ENCODE measurements around the gene SLC22A23.

DNA sequence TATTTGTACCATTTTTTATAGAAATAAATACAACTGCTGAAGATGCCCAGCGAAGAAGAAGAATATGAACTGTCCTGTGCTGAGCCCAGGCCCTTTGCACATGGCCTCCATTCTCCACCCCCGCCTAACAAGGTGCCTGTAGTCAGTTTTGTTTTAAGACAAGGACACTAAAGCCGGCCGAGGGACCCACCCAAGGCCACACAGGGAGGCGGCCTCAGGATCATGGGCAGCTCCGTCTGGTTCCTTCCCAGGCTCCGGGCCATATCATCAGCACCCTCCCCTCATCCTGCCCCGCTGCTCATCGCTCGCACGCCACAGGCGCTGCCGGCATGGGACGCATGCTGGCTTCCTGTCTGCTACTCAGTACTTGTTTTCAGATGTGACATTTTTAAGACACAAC, 176.8 kb downstream of the SLC22A23 start:
- TF ChIP-seq CTCF (conservative IDR thresholded peaks at IDR 0.05; ENCODE audit: low read length) (no peak), EZH2phosphoT487 (IDR thresholded peaks at IDR 0.05; ENCODE audit: borderline replicate concordance, low read depth, low read length) (no peak)
